Testis (tissue), 2 donors: ENCODE measurements around the gene KDM1B.

Source experiments
- POLR2A ChIP-seq: fragments of 450-650 bp; IDR thresholded peaks from one replicate; pipeline ENCODE4 v1.6.1; 2017; ENCODE audit warnings: antibody characterized with exemption, mild to moderate bottlenecking, moderate library complexity
- TF ChIP-seq, protein P1 (sequence below), 3 experiments: fragments of 450-650 bp in 2 of 3; fragments of 200-600 bp in 1 of 3; sonication (generic) in 1 of 3; IDR thresholded peaks; one replicate each; pipeline ENCODE4 v1.5.1; 2016 to 2019; ENCODE audit warnings: antibody characterized with exemption in 3 of 3, mild to moderate bottlenecking in 2 of 3, moderate library complexity in 1 of 3

DNA sequence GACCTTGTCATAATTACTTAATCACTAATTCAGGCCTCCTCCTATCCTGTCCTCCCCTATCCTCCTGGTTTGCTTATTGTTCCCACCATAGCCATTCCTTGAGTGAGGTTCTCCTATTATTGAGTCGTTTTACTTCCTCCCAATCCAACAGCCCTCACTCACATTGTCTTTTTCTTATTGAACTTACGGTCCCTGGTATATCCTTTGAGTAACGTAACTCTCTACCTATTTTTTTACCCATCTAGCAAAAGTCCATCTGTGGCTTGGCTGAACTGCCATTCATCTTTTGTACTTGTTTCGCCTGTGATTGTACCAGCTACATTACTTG lies 66.0 kb downstream of the KDM1B start:
- TF ChIP-seq, protein P1, sequence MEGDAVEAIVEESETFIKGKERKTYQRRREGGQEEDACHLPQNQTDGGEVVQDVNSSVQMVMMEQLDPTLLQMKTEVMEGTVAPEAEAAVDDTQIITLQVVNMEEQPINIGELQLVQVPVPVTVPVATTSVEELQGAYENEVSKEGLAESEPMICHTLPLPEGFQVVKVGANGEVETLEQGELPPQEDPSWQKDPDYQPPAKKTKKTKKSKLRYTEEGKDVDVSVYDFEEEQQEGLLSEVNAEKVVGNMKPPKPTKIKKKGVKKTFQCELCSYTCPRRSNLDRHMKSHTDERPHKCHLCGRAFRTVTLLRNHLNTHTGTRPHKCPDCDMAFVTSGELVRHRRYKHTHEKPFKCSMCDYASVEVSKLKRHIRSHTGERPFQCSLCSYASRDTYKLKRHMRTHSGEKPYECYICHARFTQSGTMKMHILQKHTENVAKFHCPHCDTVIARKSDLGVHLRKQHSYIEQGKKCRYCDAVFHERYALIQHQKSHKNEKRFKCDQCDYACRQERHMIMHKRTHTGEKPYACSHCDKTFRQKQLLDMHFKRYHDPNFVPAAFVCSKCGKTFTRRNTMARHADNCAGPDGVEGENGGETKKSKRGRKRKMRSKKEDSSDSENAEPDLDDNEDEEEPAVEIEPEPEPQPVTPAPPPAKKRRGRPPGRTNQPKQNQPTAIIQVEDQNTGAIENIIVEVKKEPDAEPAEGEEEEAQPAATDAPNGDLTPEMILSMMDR (IDR thresholded peaks at IDR 0.05), result no peak
- TF ChIP-seq POLR2A, result no peak
